B cell (primary cell): Measurements from ENCODE around the gene ULBP2. TPM values are rescaled to one million over a fixed set of nuclear protein-coding genes. Genes with fewer than 3 reads are reported as not detected.

Experiments used
- ATAC-seq: fragments of 200-7000 bp; cut with Tn5 transposase; one replicate; pipeline ENCODE4 v1.10.0; 2021; ENCODE audit warnings: low read depth, mild to moderate bottlenecking, moderate number of reproducible peaks, moderate library complexity
- CTCF ChIA-PET: fragments of 350-600 bp; sonication (Branson Sonifier 250); formaldehyde crosslinking; loops from one replicate; lab custom pipeline; 2021; ENCODE audit warnings: antibody characterized with exemption, inconsistent platforms; lab: Charles Lee
- POLR2A ChIA-PET: fragments of 350-600 bp; sonication (Branson Sonifier 250); formaldehyde crosslinking; loops from one replicate; lab custom pipeline; 2021; ENCODE audit warnings: antibody characterized with exemption; lab: Charles Lee
- DNase-seq: peaks from one replicate; pipeline ENCODE4 v3.0.0; 2013
- H2AFZ ChIP-seq: 2 replicates; pipeline ENCODE4 v1.6.1; 2012; ENCODE audit warnings: mild to moderate bottlenecking, low read depth, low read length; ENCODE audit not compliant: insufficient read depth, poor library complexity, severe bottlenecking
- H3K27ac ChIP-seq, 2 donors: 1 replicate in 1 of 2; 2 replicates in 1 of 2; pipeline ENCODE4 v1.5.1; 2012 to 2013; ENCODE audit warnings: low read length in 2 of 2, mild to moderate bottlenecking in 2 of 2, moderate library complexity in 1 of 2
- H3K27me3 ChIP-seq, 4 experiments: fragments of 200-600 bp in 1 of 4; sonication (generic) in 1 of 4; replicated peaks in 1 of 4; 1 replicate in 2 of 4; 2 replicates in 2 of 4; pipeline versions ENCODE4 v1.6.1 to v1.7.0; 2013 to 2016; ENCODE audit warnings: low read length in 3 of 4, mild to moderate bottlenecking in 2 of 4, mixed read lengths in 1 of 4, moderate library complexity in 1 of 4; ENCODE audit not compliant: insufficient read depth in 4 of 4, control insufficient read depth in 3 of 4; ENCODE audit errors: control extremely low read depth in 1 of 4
- H3K36me3 ChIP-seq, 2 experiments: replicated peaks in 1 of 2; 1 replicate in 1 of 2; 2 replicates in 1 of 2; pipeline versions ENCODE4 v1.6.1 to v1.7.1; 2013; ENCODE audit warnings: low read length in 1 of 2; ENCODE audit not compliant: insufficient read depth in 2 of 2, control insufficient read depth in 1 of 2; ENCODE audit errors: control extremely low read depth in 1 of 2, extremely low read depth in 1 of 2
- H3K4me1 ChIP-seq, 2 donors: fragments of 200-600 bp in 1 of 2; sonication (generic) in 1 of 2; 1 replicate in 1 of 2; 2 replicates in 1 of 2; pipeline versions ENCODE4 v1.5.1 to v1.6.1; 2013 to 2017; ENCODE audit warnings: low read length in 2 of 2; ENCODE audit not compliant: control insufficient read depth in 2 of 2, insufficient read depth in 2 of 2
- H3K4me2 ChIP-seq: replicated peaks from 2 replicates; pipeline ENCODE3; 2012; ENCODE audit warnings: mild to moderate bottlenecking, low read depth, low read length; ENCODE audit not compliant: poor library complexity, severe bottlenecking
- H3K4me3 ChIP-seq, 5 experiments: fragments of 200-600 bp in 1 of 5; sonication (generic) in 1 of 5; 1 replicate in 3 of 5; 2 replicates in 2 of 5; pipeline versions ENCODE4 v1.5.1 to v1.7.0; 2011 to 2016; ENCODE audit warnings: low read length in 4 of 5, mild to moderate bottlenecking in 4 of 5, low read depth in 2 of 5, control low read depth in 1 of 5, moderate library complexity in 1 of 5; ENCODE audit not compliant: insufficient read depth in 1 of 5; ENCODE audit errors: control extremely low read depth in 1 of 5, extremely low read depth in 1 of 5
- H3K79me2 ChIP-seq: fragments of 200-600 bp; sonication (generic); one replicate; pipeline ENCODE4 v1.6.0; 2016; ENCODE audit warnings: low read length; ENCODE audit not compliant: control insufficient read depth, insufficient read depth
- H3K9ac ChIP-seq: fragments of 200-600 bp; sonication (generic); 2 replicates; pipeline ENCODE4 v1.6.1; 2017; ENCODE audit warnings: mild to moderate bottlenecking, low read length, moderate library complexity
- H3K9me3 ChIP-seq, 3 donors: one replicate each; pipeline versions ENCODE4 v1.6.1 to v1.7.1; 2013; ENCODE audit warnings: low read length in 2 of 3; ENCODE audit not compliant: control insufficient read depth in 2 of 3, insufficient read depth in 1 of 3; ENCODE audit errors: control extremely low read depth in 1 of 3
- H4K20me1 ChIP-seq: 2 replicates; pipeline ENCODE4 v1.6.0; 2012; ENCODE audit warnings: mild to moderate bottlenecking, low read length; ENCODE audit not compliant: insufficient read depth, control insufficient read depth, poor library complexity, severe bottlenecking
- H3K27ac Mint-ChIP-seq: one replicate; pipeline ENCODE4 v1.8.0; 2021; ENCODE audit warnings: mixed read lengths
- H3K27me3 Mint-ChIP-seq: one replicate; pipeline ENCODE4 v1.8.0; 2021; ENCODE audit warnings: mixed read lengths
- H3K4me1 Mint-ChIP-seq: one replicate; pipeline ENCODE4 v1.8.0; 2021; ENCODE audit warnings: mixed read lengths
- H3K4me3 Mint-ChIP-seq: one replicate; pipeline ENCODE4 v1.8.0; 2021; ENCODE audit warnings: mixed read lengths
- H3K9me3 Mint-ChIP-seq: one replicate; pipeline ENCODE4 v1.8.0; 2022; ENCODE audit warnings: mixed read lengths; ENCODE audit not compliant: insufficient read depth
- CTCF ChIP-seq: fragments of 200-600 bp; IDR thresholded peaks from one replicate; pipeline ENCODE4 v1.8.0; 2022; ENCODE audit warnings: antibody characterized with exemption, mild to moderate bottlenecking
- EZH2 ChIP-seq: IDR thresholded peaks from 2 replicates; pipeline ENCODE4 v1.6.1; 2012; ENCODE audit warnings: borderline replicate concordance, low read depth, mild to moderate bottlenecking, moderate library complexity, low read length; ENCODE audit not compliant: insufficient read depth, poor library complexity, severe bottlenecking
- WGBS: methylation state at CpG from one replicate; pipeline ENCODE4 v1.1.5; 2013; ENCODE audit warnings: missing lambda C conversion rate; ENCODE audit not compliant: insufficient coverage; 5-methylcytosine and 5-hydroxymethylcytosine counted together
- intact Hi-C: fragments of 100-400 bp; cut with micrococcal nuclease; formaldehyde crosslinking; loops from one replicate; pipeline ENCODE4 v1.10.0; 2022
- polyA plus RNA-seq: library from polyadenylated mRNA; depleted of rRNA; stranded (reverse); fragments of >200 nt; gene quantifications from 2 replicates; pipeline ENCODE4 v1.2.3, GENCODE V29; 2012
- total RNA-seq, 2 donors: library from RNA; stranded (reverse); fragments of 120-200 nt in 1 of 2; gene quantifications; 1 replicate in 1 of 2; 2 replicates in 1 of 2; pipeline versions ENCODE4 v1.2.3 to v1.2.4, GENCODE V29; 2013 to 2022

Gene ULBP2
- total and polyA plus RNA-seq, 2 donors (not counting 1 experiment from before 2014, with no cell fraction given) = 0.31 TPM; not detected in 1

- H3K27me3 ChIP-seq = peaks cover 2 to 83% (median 60%) of the 10 kb centered on the region in 4 experiments
These were observed 2.5 kb upstream of the ULBP2 start for GRCh38 chr6:149939356-149939648.

More at GRCh38 chr6:149939356-149939648, 2.5 kb upstream of the ULBP2 start:
- peak overlapping the region; percentile 58 for H3K27ac Mint-ChIP-seq
- DNase-seq = no peak
- peak overlapping the region; percentile 85 for H3K4me2 ChIP-seq
- no peaks in the 10 kb centered on the region for H3K79me2 ChIP-seq
- H3K9me3 Mint-ChIP-seq = no peaks in the 10 kb centered on the region
- ATAC-seq = no peak
- H3K4me1 ChIP-seq = peaks cover 43 to 52% of the 10 kb centered on the region in 2 donors
- peaks cover 0 to 33% (median 0%) of the 10 kb centered on the region in 3 donors for H3K9me3 ChIP-seq
- no peaks in the 10 kb centered on the region for H4K20me1 ChIP-seq
- H3K4me1 Mint-ChIP-seq = peaks cover 43% of the 10 kb centered on the region
- TF ChIP-seq EZH2 (no peak), CTCF (no peak)
- peak overlapping the region; percentile 55 for H3K9ac ChIP-seq
- ChIA-PET CTCF (no interaction called here), POLR2A (no interaction called here)
- H2AFZ ChIP-seq = no peak overlapping the region
- H3K4me3 Mint-ChIP-seq = peak overlapping the region; percentile 88
- 29% methylated on average over 3 of the region's 5 CpGs for WGBS
- intact Hi-C loops = loop anchor here (2.0 kb wide), 1 partner anchor 23 kb away; the partner anchor contains the start of gene ULBP1
- H3K36me3 ChIP-seq = no peaks in the 10 kb centered on the region
- peaks cover 69% of the 10 kb centered on the region for H3K27me3 Mint-ChIP-seq
- peak overlapping the region in 2 of 5 experiments; percentile 48 to 54 for H3K4me3 ChIP-seq
- H3K27ac ChIP-seq = no peak overlapping the region
